ENCODE data around the gene WDR64. TPM values are rescaled to one million over a fixed set of nuclear protein-coding genes. Genes with fewer than 3 reads are reported as not detected.

The WDR64 gene
- total RNA-seq, 1 experiment from 2014 or later: not detected

- DNase-seq (ENCODE audit: low read depth): peak; percentile 94
Measured at GRCh38 chr1:241837901-241838300, 185.8 kb downstream of the WDR64 start.

GRCh38 chr1:241838897-241839296 is 186.8 kb downstream of the WDR64 start:
- peak; percentile 12 for DNase-seq (ENCODE audit: low read depth)

- DNase-seq (ENCODE audit: low read depth): peak; percentile 18
Measured at GRCh38 chr1:241839369-241839979, 187.4 kb downstream of the WDR64 start.

- no peak for DNase-seq (ENCODE audit: low read depth)
Measured at GRCh38 chr1:241840164-241840563, 188.1 kb downstream of the WDR64 start.

GRCh38 chr1:241841691-241842090 is 189.6 kb downstream of the WDR64 start:
- DNase-seq (ENCODE audit: low read depth): no peak

- DNase-seq (ENCODE audit: low read depth): peak; percentile 51
Measured at GRCh38 chr1:241842565-241842964, 190.5 kb downstream of the WDR64 start.

GRCh38 chr1:241844593-241844992 is 192.5 kb downstream of the WDR64 start:
- DNase-seq (ENCODE audit: low read depth): no peak

GRCh38 chr1:241846375-241846774 is 194.3 kb downstream of the WDR64 start:
- no peak for DNase-seq (ENCODE audit: low read depth)

- DNase-seq (ENCODE audit: low read depth): no peak
Measured at GRCh38 chr1:241846862-241847539, 194.9 kb downstream of the WDR64 start.

- no peak for DNase-seq (ENCODE audit: low read depth)
Measured at GRCh38 chr1:241847540-241847795, 195.4 kb downstream of the WDR64 start.

- peak; percentile 94 for DNase-seq (ENCODE audit: low read depth)
Measured at GRCh38 chr1:241847796-241848685, 196.0 kb downstream of the WDR64 start, which contains the start of gene EXO1. EXO1 (plus strand) TSS chr1:241848204; CDS start chr1:241850426, 2,222 bp downstream.

- DNase-seq (ENCODE audit: low read depth): peak; percentile 26
Measured at GRCh38 chr1:241848686-241849344, 196.7 kb downstream of the WDR64 start.

GRCh38 chr1:241849345-241849695 is 197.2 kb downstream of the WDR64 start:
- DNase-seq (ENCODE audit: low read depth): no peak

Other genes starting within 250 kb of the WDR64 start
- 147 and 156 TPM in 2 replicates for gene FH, start 132.5 kb upstream of the WDR64 start, total RNA-seq (2014; rRNA removed; shearing (Covaris generic))
- 0.27 TPM in 1 of 2 replicates, not detected in the other for gene KMO, start 119.9 kb upstream of the WDR64 start, total RNA-seq (2014; rRNA removed; shearing (Covaris generic))
- 11.9 and 16.9 TPM in 2 replicates for gene CHML, start 11.9 kb upstream of the WDR64 start, total RNA-seq (2014; rRNA removed; shearing (Covaris generic))
- gene OPN3, start 11.9 kb upstream of the WDR64 start, total RNA-seq (2014; rRNA removed; shearing (Covaris generic)): 30.2 and 30.8 TPM in 2 replicates
- gene EXO1, start 195.9 kb downstream of the WDR64 start, total RNA-seq (2014; rRNA removed; shearing (Covaris generic)): 25.0 and 36.8 TPM in 2 replicates

Measured in M059J (cell line).